Astrocyte (in vitro differentiated cells and primary cell): ENCODE results near the gene KPNA5. TPM values are rescaled to one million over a fixed set of nuclear protein-coding genes. Genes with fewer than 3 reads are reported as not detected.

Experiments used
- DNase-seq: peaks from one replicate; pipeline ENCODE4 v3.0.0-alpha.2; 2010; ENCODE audit warnings: low read depth
- FAIRE-seq: peaks from 2 replicates; lab custom pipeline; 2011; peaks lifted over from hg19 to GRCh38; lab: Jason Lieb, UNC
- H2AFZ ChIP-seq: 2 replicates; pipeline ENCODE4 v1.6.0; 2012; ENCODE audit warnings: low read depth, low read length, inconsistent platforms
- H3K27ac ChIP-seq: 2 replicates; pipeline ENCODE4 v1.5.1; 2011; ENCODE audit warnings: low read depth, low read length, inconsistent platforms
- H3K27me3 ChIP-seq: 2 replicates; pipeline ENCODE4 v1.6.0; 2011; ENCODE audit warnings: low read length, inconsistent platforms; ENCODE audit not compliant: insufficient read depth
- H3K36me3 ChIP-seq: 2 replicates; pipeline ENCODE4 v1.5.1; 2011; ENCODE audit warnings: low read length, inconsistent platforms; ENCODE audit not compliant: insufficient read depth
- H3K4me1 ChIP-seq: 2 replicates; pipeline ENCODE4 v1.5.1; 2011; ENCODE audit warnings: low read length, inconsistent platforms; ENCODE audit not compliant: insufficient read depth
- H3K4me2 ChIP-seq: 2 replicates; pipeline ENCODE4 v1.6.0; 2012; ENCODE audit warnings: low read length, inconsistent platforms
- H3K4me3 ChIP-seq: 2 replicates; pipeline ENCODE4 v1.5.1; 2011; ENCODE audit warnings: low read depth, mild to moderate bottlenecking, low read length, inconsistent platforms; ENCODE audit not compliant: insufficient read depth
- H3K79me2 ChIP-seq: 2 replicates; pipeline ENCODE4 v1.6.0; 2012; ENCODE audit warnings: mild to moderate bottlenecking, low read length, inconsistent platforms; ENCODE audit not compliant: insufficient read depth
- H3K9ac ChIP-seq: 2 replicates; pipeline ENCODE4 v1.6.0; 2012; ENCODE audit warnings: mild to moderate bottlenecking, low read length, inconsistent platforms
- H3K9me3 ChIP-seq: 2 replicates; pipeline ENCODE4 v1.5.1; 2012; ENCODE audit warnings: low read depth, mild to moderate bottlenecking, low read length, inconsistent platforms; ENCODE audit not compliant: insufficient read depth
- H4K20me1 ChIP-seq: 2 replicates; pipeline ENCODE4 v1.6.0; 2012; ENCODE audit warnings: low read length, inconsistent platforms; ENCODE audit not compliant: insufficient read depth
- H3K27ac Mint-ChIP-seq: one replicate; pipeline ENCODE4 v1.8.0; 2021; ENCODE audit warnings: mild to moderate bottlenecking, mixed read lengths; ENCODE audit not compliant: unreplicated experiment
- H3K27me3 Mint-ChIP-seq: one replicate; pipeline ENCODE4 v1.8.0; 2021; ENCODE audit warnings: low read depth, mixed read lengths; ENCODE audit not compliant: unreplicated experiment
- H3K36me3 Mint-ChIP-seq: one replicate; pipeline ENCODE4 v1.8.0; 2021; ENCODE audit warnings: low read depth, mixed read lengths; ENCODE audit not compliant: unreplicated experiment
- H3K4me1 Mint-ChIP-seq: one replicate; pipeline ENCODE4 v1.8.0; 2021; ENCODE audit warnings: low read depth, mixed read lengths; ENCODE audit not compliant: unreplicated experiment
- H3K4me3 Mint-ChIP-seq: one replicate; pipeline ENCODE4 v1.8.0; 2021; ENCODE audit warnings: mild to moderate bottlenecking, moderate library complexity, mixed read lengths; ENCODE audit not compliant: unreplicated experiment
- H3K9me3 Mint-ChIP-seq: one replicate; pipeline ENCODE4 v1.8.0; 2021; ENCODE audit warnings: mild to moderate bottlenecking, mixed read lengths; ENCODE audit not compliant: unreplicated experiment
- EZH2 ChIP-seq: IDR thresholded peaks from 2 replicates; pipeline ENCODE4 v1.6.1; 2012; ENCODE audit warnings: mild to moderate bottlenecking, low read length, inconsistent platforms; ENCODE audit not compliant: insufficient read depth
- total RNA-seq: library from RNA; stranded (reverse); gene quantifications from 2 replicates; pipeline ENCODE4 v1.2.1, GENCODE V29; 2021
- TF ChIP-seq, protein P1 (sequence below): IDR thresholded peaks from 2 replicates; pipeline ENCODE4 v1.5.1; 2011; ENCODE audit warnings: low read depth, mild to moderate bottlenecking, inconsistent platforms, low read length, moderate library complexity; ENCODE audit not compliant: insufficient read depth

KPNA5 gene
- total RNA-seq, 1 donor from 2014 or later, result 14.3 TPM

DNA sequence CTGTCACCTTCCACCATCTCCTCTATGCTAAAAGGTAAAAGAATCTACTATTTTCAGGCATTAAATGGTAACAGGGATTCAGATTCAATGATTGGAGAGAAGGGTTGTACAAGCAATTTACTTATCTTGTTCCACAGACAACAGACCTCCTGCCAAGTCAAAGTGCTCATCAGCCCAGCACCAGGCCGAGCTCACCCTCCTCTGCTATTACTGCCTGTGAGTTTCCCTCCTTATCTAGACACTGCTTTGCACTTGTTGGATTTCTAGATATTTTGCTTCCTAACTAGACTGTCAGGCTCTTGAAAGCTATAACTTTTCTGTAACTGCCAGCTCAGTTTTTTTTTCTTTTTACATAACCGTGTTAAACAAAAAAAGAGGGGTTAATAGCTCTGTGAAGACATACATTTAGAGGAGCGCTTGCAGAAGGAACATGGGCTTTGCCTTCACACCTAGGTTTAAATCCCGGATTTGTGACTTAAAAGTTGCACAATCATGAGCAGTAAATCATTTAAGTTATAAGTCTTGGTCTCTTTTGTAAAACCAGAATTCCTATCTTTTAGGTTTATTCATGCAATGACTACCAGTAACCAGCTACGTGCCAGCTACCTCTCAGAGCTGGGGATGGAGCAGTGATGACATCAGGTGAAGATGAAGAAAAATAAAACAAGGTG, 85.6 kb downstream of the KPNA5 start:
- FAIRE-seq, result no peak
- H3K36me3 ChIP-seq, result no peaks in the 10 kb centered on the region
- Mint-ChIP-seq H3K4me3 (peak overlapping the region; percentile 34), H3K9me3 (peaks cover 2% of the 10 kb centered on the region), H3K27ac (no peak overlapping the region), H3K27me3 (peaks cover 25% of the 10 kb centered on the region), H3K4me1 (peaks cover 2% of the 10 kb centered on the region), H3K36me3 (no peaks in the 10 kb centered on the region)
- H3K27ac ChIP-seq, result no peak overlapping the region
- no peak overlapping the region for H3K4me2 ChIP-seq
- H3K9ac ChIP-seq, result no peak overlapping the region
- no peaks in the 10 kb centered on the region for H3K79me2 ChIP-seq
- peaks cover 7% of the 10 kb centered on the region for H3K4me1 ChIP-seq
- no peaks in the 10 kb centered on the region for H3K9me3 ChIP-seq
- no peaks in the 10 kb centered on the region for H4K20me1 ChIP-seq
- peaks cover 7% of the 10 kb centered on the region for H3K27me3 ChIP-seq
- H2AFZ ChIP-seq, result no peak overlapping the region
- H3K4me3 ChIP-seq, result no peak overlapping the region
- TF ChIP-seq EZH2, result no peak
- no peak for DNase-seq

DNA sequence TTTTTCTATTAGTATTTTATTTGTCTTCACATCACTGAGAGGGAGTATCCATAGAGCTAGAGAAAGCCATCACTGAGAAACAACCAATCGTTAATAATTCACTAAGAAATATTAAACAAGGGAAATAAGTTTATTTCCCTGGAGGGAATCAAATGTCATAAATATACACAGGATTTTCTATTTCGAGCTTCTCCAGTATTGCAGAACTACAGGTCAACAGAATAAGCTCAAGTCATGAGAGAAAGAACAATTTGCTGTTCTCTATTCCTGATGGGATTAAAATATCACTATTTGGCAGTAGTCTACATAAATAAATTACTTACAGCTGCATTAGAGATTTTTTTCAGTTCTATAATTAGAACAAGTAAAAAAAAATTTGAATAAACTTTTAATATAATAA, 86.7 kb downstream of the KPNA5 start:
- Histone ChIP-seq H3K79me2 (no peaks in the 10 kb centered on the region), H3K36me3 (no peaks in the 10 kb centered on the region), H2AFZ (no peak overlapping the region), H3K9ac (no peak overlapping the region), H3K4me2 (no peak overlapping the region), H3K4me1 (peaks cover 7% of the 10 kb centered on the region), H3K27ac (no peak overlapping the region), H3K4me3 (no peak overlapping the region), H3K27me3 (peaks cover 7% of the 10 kb centered on the region), H3K9me3 (no peaks in the 10 kb centered on the region), H4K20me1 (no peaks in the 10 kb centered on the region)
- TF ChIP-seq, protein P1, sequence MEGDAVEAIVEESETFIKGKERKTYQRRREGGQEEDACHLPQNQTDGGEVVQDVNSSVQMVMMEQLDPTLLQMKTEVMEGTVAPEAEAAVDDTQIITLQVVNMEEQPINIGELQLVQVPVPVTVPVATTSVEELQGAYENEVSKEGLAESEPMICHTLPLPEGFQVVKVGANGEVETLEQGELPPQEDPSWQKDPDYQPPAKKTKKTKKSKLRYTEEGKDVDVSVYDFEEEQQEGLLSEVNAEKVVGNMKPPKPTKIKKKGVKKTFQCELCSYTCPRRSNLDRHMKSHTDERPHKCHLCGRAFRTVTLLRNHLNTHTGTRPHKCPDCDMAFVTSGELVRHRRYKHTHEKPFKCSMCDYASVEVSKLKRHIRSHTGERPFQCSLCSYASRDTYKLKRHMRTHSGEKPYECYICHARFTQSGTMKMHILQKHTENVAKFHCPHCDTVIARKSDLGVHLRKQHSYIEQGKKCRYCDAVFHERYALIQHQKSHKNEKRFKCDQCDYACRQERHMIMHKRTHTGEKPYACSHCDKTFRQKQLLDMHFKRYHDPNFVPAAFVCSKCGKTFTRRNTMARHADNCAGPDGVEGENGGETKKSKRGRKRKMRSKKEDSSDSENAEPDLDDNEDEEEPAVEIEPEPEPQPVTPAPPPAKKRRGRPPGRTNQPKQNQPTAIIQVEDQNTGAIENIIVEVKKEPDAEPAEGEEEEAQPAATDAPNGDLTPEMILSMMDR, result no peak
- no peak for TF ChIP-seq EZH2
- Mint-ChIP-seq H3K27ac (no peak overlapping the region), H3K4me3 (no peak overlapping the region), H3K27me3 (peaks cover 25% of the 10 kb centered on the region), H3K9me3 (peaks cover 2% of the 10 kb centered on the region), H3K36me3 (no peaks in the 10 kb centered on the region), H3K4me1 (peaks cover 2% of the 10 kb centered on the region)
- FAIRE-seq (no peak), DNase-seq (no peak)

DNA sequence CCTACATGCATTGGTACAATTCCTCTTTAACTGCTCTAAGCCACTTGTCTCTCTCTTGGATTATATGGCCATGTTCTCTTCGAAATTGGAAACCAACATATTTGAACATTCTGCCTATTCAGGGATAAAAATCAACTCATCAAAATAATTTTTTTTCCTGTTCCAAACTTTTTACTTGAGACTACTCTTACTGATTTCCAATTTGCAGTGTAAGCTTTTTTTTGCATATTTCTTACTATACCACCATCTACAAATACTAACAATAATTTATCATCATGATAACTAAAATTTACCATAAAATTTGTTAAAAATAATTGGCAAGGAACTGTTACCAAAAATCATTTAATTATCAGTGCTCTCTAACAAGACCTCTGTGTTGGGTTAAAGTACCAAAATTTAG, 91.4 kb downstream of the KPNA5 start:
- H4K20me1 ChIP-seq, result no peaks in the 10 kb centered on the region
- TF ChIP-seq, protein P1, result no peak
- no peak for TF ChIP-seq EZH2
- no peak overlapping the region for H3K27ac Mint-ChIP-seq
- H3K27me3 ChIP-seq, result no peaks in the 10 kb centered on the region
- H3K4me1 Mint-ChIP-seq, result peaks cover 2% of the 10 kb centered on the region
- H3K36me3 Mint-ChIP-seq, result no peaks in the 10 kb centered on the region
- DNase-seq (no peak), FAIRE-seq (no peak)
- no peaks in the 10 kb centered on the region for H3K79me2 ChIP-seq
- H3K9me3 ChIP-seq, result no peaks in the 10 kb centered on the region
- H3K27ac ChIP-seq, result no peak overlapping the region
- H3K9ac ChIP-seq, result no peak overlapping the region
- H3K4me3 Mint-ChIP-seq, result no peak overlapping the region
- no peak overlapping the region for H2AFZ ChIP-seq
- H3K4me3 ChIP-seq, result no peak overlapping the region
- no peaks in the 10 kb centered on the region for H3K36me3 ChIP-seq
- peaks cover 2% of the 10 kb centered on the region for H3K9me3 Mint-ChIP-seq
- H3K27me3 Mint-ChIP-seq, result no peaks in the 10 kb centered on the region
- H3K4me2 ChIP-seq, result no peak overlapping the region
- no peaks in the 10 kb centered on the region for H3K4me1 ChIP-seq
